ENCODE results near the gene FOLR3.
"Not testable (repeated sequence)": the region's sequence is repeated elsewhere in the genome, so short reads cannot be mapped to it uniquely, and the experiment has no call there.

The FOLR3 gene

GRCh38 chr11:72179804-72180396, 44.4 kb downstream of the FOLR3 start:
- Histone ChIP-seq H3K4me1 (ENCODE audit: control insufficient read depth, insufficient read depth, low read length, unreplicated experiment) (no peaks in the 10 kb centered on the region), H2AFZ (ENCODE audit: low read length, unreplicated experiment) (no peak overlapping the region), H3K27me3 (ENCODE audit: insufficient read depth, low read length) (no peaks in the 10 kb centered on the region), H3K4me3 (ENCODE audit: low read depth, low read length) (no peak overlapping the region), H3K36me3 (ENCODE audit: insufficient read depth, low read length) (no peaks in the 10 kb centered on the region), H3K27ac (ENCODE audit: low read depth, low read length) (no peak overlapping the region), H3K79me2 (ENCODE audit: control insufficient read depth, insufficient read depth, low read length, unreplicated experiment) (no peaks in the 10 kb centered on the region)

- not testable (repeated sequence) for H3K27me3 ChIP-seq (ENCODE audit: insufficient read depth, low read length); H3K4me1 ChIP-seq (ENCODE audit: control insufficient read depth, insufficient read depth, low read length, unreplicated experiment); H2AFZ ChIP-seq (ENCODE audit: low read length, unreplicated experiment); H3K4me3 ChIP-seq (ENCODE audit: low read depth, low read length); H3K27ac ChIP-seq (ENCODE audit: low read depth, low read length); H3K36me3 ChIP-seq (ENCODE audit: insufficient read depth, low read length); H3K79me2 ChIP-seq (ENCODE audit: control insufficient read depth, insufficient read depth, low read length, unreplicated experiment)
Observed at GRCh38 chr11:72180892-72181552, 45.5 kb downstream of the FOLR3 start.

GRCh38 chr11:72181553-72181958, 46.0 kb downstream of the FOLR3 start:
- H3K27ac ChIP-seq (ENCODE audit: low read depth, low read length); H3K4me1 ChIP-seq (ENCODE audit: control insufficient read depth, insufficient read depth, low read length, unreplicated experiment); H3K79me2 ChIP-seq (ENCODE audit: control insufficient read depth, insufficient read depth, low read length, unreplicated experiment); H3K27me3 ChIP-seq (ENCODE audit: insufficient read depth, low read length); H2AFZ ChIP-seq (ENCODE audit: low read length, unreplicated experiment); H3K36me3 ChIP-seq (ENCODE audit: insufficient read depth, low read length); H3K4me3 ChIP-seq (ENCODE audit: low read depth, low read length): not testable (repeated sequence)

- no peak overlapping the region for H3K27ac ChIP-seq (ENCODE audit: low read depth, low read length)
- no peak overlapping the region for H2AFZ ChIP-seq (ENCODE audit: low read length, unreplicated experiment)
- H3K27me3 ChIP-seq (ENCODE audit: insufficient read depth, low read length), result no peaks in the 10 kb centered on the region
- no peaks in the 10 kb centered on the region for H3K79me2 ChIP-seq (ENCODE audit: control insufficient read depth, insufficient read depth, low read length, unreplicated experiment)
- no peak overlapping the region for H3K4me3 ChIP-seq (ENCODE audit: low read depth, low read length)
- no peaks in the 10 kb centered on the region for H3K4me1 ChIP-seq (ENCODE audit: control insufficient read depth, insufficient read depth, low read length, unreplicated experiment)
- H3K36me3 ChIP-seq (ENCODE audit: insufficient read depth, low read length), result no peaks in the 10 kb centered on the region
Observed at GRCh38 chr11:72188267-72188666, 52.7 kb downstream of the FOLR3 start.
